SK-N-SH (cell line): ENCODE data around the gene SLC25A42. TPM values are rescaled to one million over a fixed set of nuclear protein-coding genes. Genes with fewer than 3 reads are reported as not detected.

Experiments
- CTCF ChIA-PET: fragments of 300-600, 350-600 bp; formaldehyde crosslinking; extraction: SDS; loops from one replicate; lab custom pipeline; 2021; lab: Yijun Ruan, JAX
- POLR2A ChIA-PET: fragments of 350-600 bp; sonication (Branson Sonifier 250); formaldehyde crosslinking; extraction: SDS; loops from one replicate; lab custom pipeline; 2020; ENCODE audit warnings: antibody characterized with exemption, inconsistent platforms; lab: Yijun Ruan, JAX
- DNase-seq: peaks from one replicate; pipeline ENCODE4 v3.0.0; 2012
- H2AFZ ChIP-seq: fragments of 200-600 bp; sonication (generic); 2 replicates; pipeline ENCODE4 v1.8.1; 2016; ENCODE audit warnings: antibody characterized with exemption, mild to moderate bottlenecking, low read depth
- H3F3A ChIP-seq: fragments of 200-600 bp; sonication (generic); replicated peaks from 2 replicates; pipeline ENCODE3; 2016; ENCODE audit warnings: antibody characterized with exemption, mild to moderate bottlenecking; ENCODE audit not compliant: insufficient read depth
- H3K27ac ChIP-seq, 2 experiments: fragments of 200-500 bp in 1 of 2; fragments of 200-600 bp in 1 of 2; sonication (Bioruptor generic) in 1 of 2; sonication (generic), shearing (Covaris generic) in 1 of 2; 2 replicates each; pipeline versions ENCODE4 v1.5.1 to v1.6.1; 2014 to 2016; ENCODE audit warnings: low read depth in 2 of 2, inconsistent platforms in 1 of 2, low read length in 1 of 2, mild to moderate bottlenecking in 1 of 2, mixed read lengths in 1 of 2
- H3K27me3 ChIP-seq: fragments of 200-600 bp; sonication (generic), shearing (Covaris generic); 2 replicates; pipeline ENCODE4 v1.6.1; 2016; ENCODE audit warnings: mixed run types; ENCODE audit not compliant: insufficient read depth
- H3K36me3 ChIP-seq, 2 experiments: fragments of 200-500 bp in 1 of 2; fragments of 200-600 bp in 1 of 2; sonication (Bioruptor generic) in 1 of 2; sonication (generic) in 1 of 2; replicated peaks in 1 of 2; 2 replicates each; pipeline versions ENCODE3 to v1.5.1; 2014 to 2016; ENCODE audit warnings: low read length in 1 of 2, mild to moderate bottlenecking in 1 of 2; ENCODE audit not compliant: insufficient read depth in 2 of 2, control insufficient read depth in 1 of 2
- H3K4me1 ChIP-seq, 2 experiments: fragments of 200-500 bp in 1 of 2; fragments of 200-600 bp in 1 of 2; sonication (Bioruptor generic) in 1 of 2; sonication (generic), shearing (Covaris generic) in 1 of 2; 2 replicates each; pipeline versions ENCODE4 v1.5.1 to v1.6.1; 2014 to 2016; ENCODE audit warnings: low read depth in 1 of 2, low read length in 1 of 2, mixed run types in 1 of 2; ENCODE audit not compliant: insufficient read depth in 2 of 2, control insufficient read depth in 1 of 2
- H3K4me2 ChIP-seq: fragments of 200-600 bp; sonication (generic), shearing (Covaris generic); 2 replicates; pipeline ENCODE4 v1.6.1; 2017; ENCODE audit warnings: mixed run types
- H3K4me3 ChIP-seq, 2 experiments: fragments of 200-500 bp in 1 of 2; fragments of 200-600 bp in 1 of 2; sonication (Bioruptor generic) in 1 of 2; sonication (generic), shearing (Covaris generic) in 1 of 2; 2 replicates each; pipeline versions ENCODE4 v1.5.1 to v1.8.1; 2014 to 2016; ENCODE audit warnings: low read depth in 2 of 2, inconsistent platforms in 1 of 2, low read length in 1 of 2, mild to moderate bottlenecking in 1 of 2, mixed read lengths in 1 of 2, moderate library complexity in 1 of 2
- H3K79me2 ChIP-seq: fragments of 200-600 bp; sonication (generic); 2 replicates; pipeline ENCODE4 v1.8.1; 2017; ENCODE audit warnings: mild to moderate bottlenecking; ENCODE audit not compliant: insufficient read depth
- H3K9ac ChIP-seq: fragments of 200-600 bp; sonication (generic); 2 replicates; pipeline ENCODE4 v1.6.1; 2017; ENCODE audit warnings: mixed run types
- H3K9me2 ChIP-seq: fragments of 200-600 bp; sonication (generic); 2 replicates; pipeline ENCODE4 v1.6.1; 2017; ENCODE audit warnings: mixed run types
- H3K9me3 ChIP-seq: fragments of 200-600 bp; sonication (generic); 2 replicates; pipeline ENCODE4 v1.6.1; 2017; ENCODE audit warnings: mixed run types, mild to moderate bottlenecking, moderate library complexity
- H4K20me1 ChIP-seq: fragments of 200-600 bp; sonication (generic); 2 replicates; pipeline ENCODE4 v1.6.1; 2017; ENCODE audit warnings: mild to moderate bottlenecking, mixed run types; ENCODE audit not compliant: insufficient read depth
- CHD2 ChIP-seq: fragments of 150-350 bp; IDR thresholded peaks from 2 replicates; pipeline ENCODE4 v1.6.1; 2018; ENCODE audit warnings: low read length; ENCODE audit not compliant: partially characterized antibody
- ELF1 ChIP-seq: IDR thresholded peaks from 2 replicates; pipeline ENCODE4 v1.4.0; 2012
- EP300 ChIP-seq, 2 experiments: IDR thresholded peaks; 2 replicates each; pipeline versions ENCODE4 v1.4.0 to v1.6.1; 2012; ENCODE audit warnings: borderline replicate concordance in 1 of 2, low read depth in 1 of 2, low read length in 1 of 2
- FOXM1 ChIP-seq: IDR thresholded peaks from 2 replicates; pipeline ENCODE4 v1.4.0; 2012; ENCODE audit warnings: low read depth, mild to moderate bottlenecking
- GATA2 ChIP-seq: sonication (generic); formaldehyde crosslinking; IDR thresholded peaks from 2 replicates; pipeline ENCODE4 v1.5.0; 2020; ENCODE audit warnings: mild to moderate bottlenecking, missing genetic modification reagents
- JUND ChIP-seq: IDR thresholded peaks from 2 replicates; pipeline ENCODE4 v1.4.0; 2012
- MEF2A ChIP-seq: IDR thresholded peaks from 2 replicates; pipeline ENCODE4 v1.4.0; 2012; ENCODE audit warnings: low read depth, borderline replicate concordance
- MXI1 ChIP-seq: IDR thresholded peaks from 2 replicates; pipeline ENCODE4 v1.6.1; 2012; ENCODE audit warnings: mild to moderate bottlenecking, low read depth, low read length, improper control_type of control experiment
- SIN3A ChIP-seq: IDR thresholded peaks from 2 replicates; pipeline ENCODE4 v1.6.1; 2012; ENCODE audit warnings: low read depth, mild to moderate bottlenecking, low read length, moderate library complexity, borderline replicate concordance
- TAF1 ChIP-seq: IDR thresholded peaks from 2 replicates; pipeline ENCODE4 v1.6.1; 2012; ENCODE audit warnings: low read depth, mild to moderate bottlenecking, low read length, moderate library complexity, borderline replicate concordance
- TEAD4 ChIP-seq: IDR thresholded peaks from 2 replicates; pipeline ENCODE4 v1.4.0; 2012; ENCODE audit warnings: mild to moderate bottlenecking, borderline replicate concordance; ENCODE audit not compliant: insufficient read depth
- YY1 ChIP-seq: IDR thresholded peaks from 2 replicates; pipeline ENCODE4 v1.4.0; 2012; ENCODE audit warnings: low read depth, mild to moderate bottlenecking
- WGBS: methylation state at CpG from one replicate; pipeline ENCODE4 v1.1.6; 2017; ENCODE audit warnings: low lambda C conversion rate; 5-methylcytosine and 5-hydroxymethylcytosine counted together
- polyA plus RNA-seq, 3 experiments: library from polyadenylated mRNA; depleted of rRNA; stranded (reverse); fragments of >200 nt; gene quantifications; 2 replicates each; pipeline ENCODE4 v1.2.3, GENCODE V29; 2012
- TF ChIP-seq, protein P1 (sequence below): fragments of 150-350 bp; IDR thresholded peaks from 2 replicates; pipeline ENCODE4 v1.6.1; 2017; ENCODE audit warnings: antibody characterized with exemption, low read length, low read depth, borderline replicate concordance
- TF ChIP-seq, protein P2 (sequence below): IDR thresholded peaks from 2 replicates; pipeline ENCODE4 v1.4.0; 2012; ENCODE audit warnings: low read depth, borderline replicate concordance
- TF ChIP-seq, protein P3 (sequence below): fragments of 200-600 bp; sonication (generic); IDR thresholded peaks from 2 replicates; pipeline ENCODE4 v1.6.1; 2017; ENCODE audit warnings: antibody characterized with exemption, mild to moderate bottlenecking, moderate library complexity

Gene SLC25A42
- polyA plus RNA-seq, 1 of the 3 experiments (the other 2 are of a cell fraction): 6.1 TPM

DNA sequence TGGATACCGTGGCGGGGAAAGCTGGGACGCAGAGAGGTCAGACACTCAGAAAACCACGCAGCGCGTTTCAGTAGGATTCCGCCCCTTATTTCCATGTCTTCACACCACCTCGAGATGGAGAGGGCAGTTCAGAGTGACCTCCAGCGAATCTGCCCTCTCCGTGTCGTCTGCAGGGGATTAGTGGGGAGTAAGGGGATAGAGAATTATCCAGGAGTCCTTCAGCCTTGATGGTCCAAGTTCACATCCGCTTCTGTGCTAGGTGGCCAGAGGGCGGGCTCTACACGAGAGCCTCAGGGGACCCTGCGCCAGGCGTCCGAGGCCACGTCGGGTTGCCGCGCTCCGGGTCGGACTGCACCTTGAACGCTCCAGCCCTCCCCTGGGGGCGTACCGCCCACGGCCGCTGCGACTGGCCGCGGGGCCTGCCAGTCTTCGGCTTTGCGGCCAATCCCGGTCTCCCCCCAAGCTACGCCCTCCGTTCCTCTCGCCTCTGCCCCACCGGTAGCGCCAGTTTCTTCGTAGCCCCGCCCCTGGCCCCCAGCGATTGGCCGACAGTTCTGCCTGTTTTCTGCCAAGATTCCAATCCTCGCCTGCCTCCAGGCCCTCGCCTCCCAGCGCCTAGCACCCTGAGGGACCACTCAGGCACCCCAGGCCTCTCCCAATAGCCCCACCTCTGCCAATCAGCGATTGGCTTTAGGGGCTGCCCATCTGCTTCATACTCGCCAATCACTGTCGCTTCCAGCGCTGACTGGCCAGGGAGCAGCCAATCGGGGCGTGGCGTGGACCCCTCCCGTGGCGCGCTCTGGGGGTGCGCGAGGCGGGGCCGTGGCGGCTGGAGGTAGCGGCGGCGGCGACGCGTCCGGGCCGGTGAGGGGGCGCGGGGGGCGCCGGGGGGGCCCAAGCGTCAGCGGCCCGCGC, at the start of gene SLC25A42 (continued):
- TF ChIP-seq, protein P1, sequence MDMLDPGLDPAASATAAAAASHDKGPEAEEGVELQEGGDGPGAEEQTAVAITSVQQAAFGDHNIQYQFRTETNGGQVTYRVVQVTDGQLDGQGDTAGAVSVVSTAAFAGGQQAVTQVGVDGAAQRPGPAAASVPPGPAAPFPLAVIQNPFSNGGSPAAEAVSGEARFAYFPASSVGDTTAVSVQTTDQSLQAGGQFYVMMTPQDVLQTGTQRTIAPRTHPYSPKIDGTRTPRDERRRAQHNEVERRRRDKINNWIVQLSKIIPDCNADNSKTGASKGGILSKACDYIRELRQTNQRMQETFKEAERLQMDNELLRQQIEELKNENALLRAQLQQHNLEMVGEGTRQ: peak; percentile 16; the same call in 1 of the 2 replicates
- peak; percentile 89 for TF ChIP-seq CHD2
- TF ChIP-seq, protein P2, sequence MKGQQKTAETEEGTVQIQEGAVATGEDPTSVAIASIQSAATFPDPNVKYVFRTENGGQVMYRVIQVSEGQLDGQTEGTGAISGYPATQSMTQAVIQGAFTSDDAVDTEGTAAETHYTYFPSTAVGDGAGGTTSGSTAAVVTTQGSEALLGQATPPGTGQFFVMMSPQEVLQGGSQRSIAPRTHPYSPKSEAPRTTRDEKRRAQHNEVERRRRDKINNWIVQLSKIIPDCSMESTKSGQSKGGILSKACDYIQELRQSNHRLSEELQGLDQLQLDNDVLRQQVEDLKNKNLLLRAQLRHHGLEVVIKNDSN: no peak
- TF ChIP-seq ELF1: no peak
- TF ChIP-seq TAF1: 0 out of 2 replicates have a peak, but pooled peaks have one; percentile 17
- no peak for TF ChIP-seq YY1
- no peak for TF ChIP-seq FOXM1
- TF ChIP-seq MEF2A: no peak
- TF ChIP-seq TEAD4: no peak
- no peak for TF ChIP-seq JUND
- no peak for TF ChIP-seq EP300 (IDR thresholded peaks at IDR 0.05; ENCODE audit: borderline replicate concordance in 1 of 2, low read depth in 1 of 2, low read length in 1 of 2)
- TF ChIP-seq, protein P3, sequence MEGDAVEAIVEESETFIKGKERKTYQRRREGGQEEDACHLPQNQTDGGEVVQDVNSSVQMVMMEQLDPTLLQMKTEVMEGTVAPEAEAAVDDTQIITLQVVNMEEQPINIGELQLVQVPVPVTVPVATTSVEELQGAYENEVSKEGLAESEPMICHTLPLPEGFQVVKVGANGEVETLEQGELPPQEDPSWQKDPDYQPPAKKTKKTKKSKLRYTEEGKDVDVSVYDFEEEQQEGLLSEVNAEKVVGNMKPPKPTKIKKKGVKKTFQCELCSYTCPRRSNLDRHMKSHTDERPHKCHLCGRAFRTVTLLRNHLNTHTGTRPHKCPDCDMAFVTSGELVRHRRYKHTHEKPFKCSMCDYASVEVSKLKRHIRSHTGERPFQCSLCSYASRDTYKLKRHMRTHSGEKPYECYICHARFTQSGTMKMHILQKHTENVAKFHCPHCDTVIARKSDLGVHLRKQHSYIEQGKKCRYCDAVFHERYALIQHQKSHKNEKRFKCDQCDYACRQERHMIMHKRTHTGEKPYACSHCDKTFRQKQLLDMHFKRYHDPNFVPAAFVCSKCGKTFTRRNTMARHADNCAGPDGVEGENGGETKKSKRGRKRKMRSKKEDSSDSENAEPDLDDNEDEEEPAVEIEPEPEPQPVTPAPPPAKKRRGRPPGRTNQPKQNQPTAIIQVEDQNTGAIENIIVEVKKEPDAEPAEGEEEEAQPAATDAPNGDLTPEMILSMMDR: no peak
- TF ChIP-seq MXI1: 0 out of 2 replicates have a peak, but pooled peaks have one; percentile 18
- TF ChIP-seq, all 33 proteins: peak for 9

DNA sequence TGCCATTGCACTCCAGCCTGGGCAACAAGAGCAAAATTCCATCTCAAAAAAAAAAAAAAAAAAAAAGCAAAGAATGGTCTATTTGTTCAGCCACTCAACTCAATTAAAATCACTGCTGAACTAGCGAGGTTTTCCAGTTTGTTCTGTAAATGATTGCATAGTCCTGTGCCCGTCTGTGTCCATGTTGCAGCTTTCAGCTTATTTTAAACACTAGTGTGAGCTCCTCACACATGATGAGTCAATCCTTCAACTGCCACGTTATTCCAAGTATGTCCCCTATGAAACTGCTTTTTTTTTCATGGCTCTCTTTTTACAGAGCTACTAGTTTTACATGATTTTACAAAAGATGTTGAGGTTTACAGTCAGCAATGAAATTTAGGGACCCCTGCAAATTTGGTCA, 42.7 kb upstream of the SLC25A42 start:
- CTCF ChIA-PET: interaction anchor here (0.6 kb wide), 2 partner anchors 24 to 91 kb away, joined by 3 to 4 read pairs; no protein-coding TSS in a partner anchor
- Histone ChIP-seq H3K9me2 (no peaks in the 10 kb centered on the region), H3K9ac (no peak overlapping the region; the same call in 1 of the 2 replicates), H3K27ac (peak overlapping the region in 1 of 2 experiments; percentile 60; a peak in 2 of 4 replicates), H3K27me3 (no peaks in the 10 kb centered on the region), H3K4me3 (no peak overlapping the region), H4K20me1 (peaks cover 60% of the 10 kb centered on the region), H2AFZ (no peak overlapping the region), H3K9me3 (no peaks in the 10 kb centered on the region), H3F3A (peaks cover 32% of the 10 kb centered on the region), H3K4me1 (peaks cover 0 to 5% of the 10 kb centered on the region in 2 experiments; a peak in 2 of 4 replicates), H3K79me2 (peaks cover 93% of the 10 kb centered on the region), H3K4me2 (peak overlapping the region; percentile 55), H3K36me3 (peaks cover 47 to 56% of the 10 kb centered on the region in 2 experiments)
- DNase-seq: no peak
- WGBS: 44% methylated on average over 3 of the region's 3 CpGs
- TF ChIP-seq SIN3A (no peak), GATA2 (no peak)
- POLR2A ChIA-PET: no interaction called here
